ENCODE measurements around the gene OXTR. TPM values are rescaled to one million over a fixed set of nuclear protein-coding genes. Genes with fewer than 3 reads are reported as not detected.

Gene OXTR
- total RNA-seq, 1 experiment from 2014 or later = 3.6 TPM

- ATAC-seq = peak; percentile 90
- ChIA-PET CTCF (interaction anchor here (1.5 to 5.3 kb wide), 5 partner anchors 9 to 39 kb away, joined by 7 to 40 read pairs (median 12); partner anchors contain the start of genes CAV3 and OXTR), POLR2A (no interaction called here)
- Mint-ChIP-seq H3K36me3 (no peaks in the 10 kb centered on the region), H3K27ac (peak overlapping the region; percentile 61; the same call in 1 of the 2 replicates), H3K9me3 (no peaks in the 10 kb centered on the region), H3K27me3 (ENCODE audit: low read depth) (peaks cover 13% of the 10 kb centered on the region), H3K4me3 (peak overlapping the region; percentile 52), H3K4me1 (peaks cover 33% of the 10 kb centered on the region)
- peak; percentile 58 for DNase-seq (ENCODE audit: low spot score)
- TF ChIP-seq NFE2L1 (CRISPR knock-in tag; IDR thresholded peaks at IDR 0.05) (no peak), FOXK1 (CRISPR knock-in tag; IDR thresholded peaks at IDR 0.05) (no peak), AFF4 (CRISPR knock-in tag; IDR thresholded peaks at IDR 0.05; ENCODE audit: borderline replicate concordance) (no peak), ZMAT4 (CRISPR knock-in tag; IDR thresholded peaks at IDR 0.05) (no peak), CTCF (IDR thresholded peaks at IDR 0.05) (no peak), ZNF532 (CRISPR knock-in tag; IDR thresholded peaks at IDR 0.05; ENCODE audit: borderline replicate concordance) (no peak), ZNF232 (CRISPR knock-in tag; IDR thresholded peaks at IDR 0.05) (no peak), E2F4 (CRISPR knock-in tag; IDR thresholded peaks at IDR 0.05; ENCODE audit: borderline replicate concordance, low read depth) (no peak), E2F5 (CRISPR knock-in tag; IDR thresholded peaks at IDR 0.05) (no peak), ZNF138 (CRISPR knock-in tag; conservative IDR thresholded peaks at IDR 0.05) (no peak), NFYB (CRISPR knock-in tag; conservative IDR thresholded peaks at IDR 0.05; ENCODE audit: low read depth) (no peak), KAT7 (CRISPR knock-in tag; IDR thresholded peaks at IDR 0.05; ENCODE audit: borderline replicate concordance) (no peak)
Measured at GRCh38 chr3:8741581-8742261, 27.7 kb downstream of the OXTR start.
